HPDE6-E6E7 (cell line): ENCODE results near the gene ZNF844.
"Not testable (repeated sequence)": the region's sequence is repeated elsewhere in the genome, so short reads cannot be mapped to it uniquely, and the experiment has no call there.

Experiments used
- DNase-seq: peaks from one replicate; pipeline ENCODE4 v3.0.0; 2011; ENCODE audit warnings: missing footprints; ENCODE audit errors: extremely low spot score

ZNF844 gene

GRCh38 chr19:12092065-12092867 lies 27.7 kb downstream of the ZNF844 start:
- DNase-seq: no peak

GRCh38 chr19:12092956-12093355 lies 28.4 kb downstream of the ZNF844 start:
- no peak for DNase-seq

GRCh38 chr19:12093777-12094176 lies 29.2 kb downstream of the ZNF844 start:
- DNase-seq: no peak

- DNase-seq: no peak
These were observed 30.7 kb downstream of the ZNF844 start for GRCh38 chr19:12095111-12095790.

- DNase-seq: no peak
These were observed 33.5 kb downstream of the ZNF844 start for GRCh38 chr19:12098040-12098439.

GRCh38 chr19:12103909-12104308 lies 39.4 kb downstream of the ZNF844 start:
- not testable (repeated sequence) for DNase-seq

GRCh38 chr19:12111176-12111575 lies 46.6 kb downstream of the ZNF844 start:
- DNase-seq: no peak

- DNase-seq: no peak
These were observed 47.6 kb downstream of the ZNF844 start for GRCh38 chr19:12111943-12112637.

- DNase-seq: no peak
These were observed 48.2 kb downstream of the ZNF844 start for GRCh38 chr19:12112701-12113100.

- DNase-seq: no peak
These were observed 48.6 kb downstream of the ZNF844 start for GRCh38 chr19:12113121-12113520.

- DNase-seq: no peak
These were observed 52.9 kb downstream of the ZNF844 start for GRCh38 chr19:12117201-12117970.

- DNase-seq: no peak
These were observed 62.2 kb downstream of the ZNF844 start for GRCh38 chr19:12126707-12127106.
